NCI-H526 (cell line): ENCODE results near the gene VEPH1.

Experiments
- DNase-seq, 2 experiments: peaks; one replicate each; lab custom pipeline; 2025; lab: John Stamatoyannopoulos, UW

Gene VEPH1

GRCh38 chr3:157502916-157503595, at the start of gene VEPH1:
Gene VEPH1 (minus strand): TSS chr3:157503416. CDS start chr3:157495349, 8,067 bp downstream.
- peak in 1 of 2 experiments; percentile 12 for DNase-seq

GRCh38 chr3:157551961-157552360, 48.7 kb upstream of the VEPH1 start:
- DNase-seq: no peak

GRCh38 chr3:157549498-157549897, 46.3 kb upstream of the VEPH1 start:
- DNase-seq: no peak

- DNase-seq: no peak
Measured at GRCh38 chr3:157544501-157545130, 41.4 kb upstream of the VEPH1 start.

- no peak for DNase-seq
Measured at GRCh38 chr3:157543501-157544035, 40.4 kb upstream of the VEPH1 start.

GRCh38 chr3:157542711-157543500, 39.7 kb upstream of the VEPH1 start:
- peak; percentile 34 to 77 for DNase-seq

GRCh38 chr3:157541506-157542236, 38.5 kb upstream of the VEPH1 start:
- no peak for DNase-seq

- no peak for DNase-seq
Measured at GRCh38 chr3:157540656-157541055, 37.4 kb upstream of the VEPH1 start.

GRCh38 chr3:157535667-157536066, 32.5 kb upstream of the VEPH1 start:
- DNase-seq: no peak

GRCh38 chr3:157534725-157535161, 31.5 kb upstream of the VEPH1 start:
- DNase-seq: no peak

GRCh38 chr3:157533298-157534070, 30.3 kb upstream of the VEPH1 start:
- no peak for DNase-seq

- DNase-seq: peak; percentile 40 to 86
Measured at GRCh38 chr3:157532529-157533297, 29.5 kb upstream of the VEPH1 start.

GRCh38 chr3:157531771-157532170, 28.6 kb upstream of the VEPH1 start:
- no peak for DNase-seq

GRCh38 chr3:157531301-157531660, 28.1 kb upstream of the VEPH1 start:
- DNase-seq: no peak

GRCh38 chr3:157530637-157531300, 27.6 kb upstream of the VEPH1 start:
- no peak for DNase-seq

GRCh38 chr3:157529751-157530150, 26.5 kb upstream of the VEPH1 start:
- DNase-seq: no peak

GRCh38 chr3:157529085-157529484, 25.9 kb upstream of the VEPH1 start:
- DNase-seq: no peak

- no peak for DNase-seq
Measured at GRCh38 chr3:157527131-157527881, 24.1 kb upstream of the VEPH1 start.

GRCh38 chr3:157526036-157526435, 22.8 kb upstream of the VEPH1 start:
- no peak for DNase-seq
